Esophagus squamous epithelium (tissue), 4 donors: ENCODE measurements around the gene TBCD.

Experiments used
- POLR2A ChIP-seq, 4 donors: fragments of 450-650 bp; IDR thresholded peaks; one replicate each; pipeline ENCODE4 v1.6.1; 2017; ENCODE audit warnings: antibody characterized with exemption in 4 of 4, mild to moderate bottlenecking in 4 of 4, moderate library complexity in 3 of 4
- TF ChIP-seq, protein P1 (sequence below), 6 experiments: fragments of 450-650 bp in 4 of 6; fragments of 200-600 bp in 2 of 6; sonication (generic) in 2 of 6; IDR thresholded peaks; one replicate each; pipeline ENCODE4 v1.5.1; 2016 to 2019; ENCODE audit warnings: antibody characterized with exemption in 6 of 6, mild to moderate bottlenecking in 4 of 6, moderate library complexity in 4 of 6

- TF ChIP-seq, protein P1, sequence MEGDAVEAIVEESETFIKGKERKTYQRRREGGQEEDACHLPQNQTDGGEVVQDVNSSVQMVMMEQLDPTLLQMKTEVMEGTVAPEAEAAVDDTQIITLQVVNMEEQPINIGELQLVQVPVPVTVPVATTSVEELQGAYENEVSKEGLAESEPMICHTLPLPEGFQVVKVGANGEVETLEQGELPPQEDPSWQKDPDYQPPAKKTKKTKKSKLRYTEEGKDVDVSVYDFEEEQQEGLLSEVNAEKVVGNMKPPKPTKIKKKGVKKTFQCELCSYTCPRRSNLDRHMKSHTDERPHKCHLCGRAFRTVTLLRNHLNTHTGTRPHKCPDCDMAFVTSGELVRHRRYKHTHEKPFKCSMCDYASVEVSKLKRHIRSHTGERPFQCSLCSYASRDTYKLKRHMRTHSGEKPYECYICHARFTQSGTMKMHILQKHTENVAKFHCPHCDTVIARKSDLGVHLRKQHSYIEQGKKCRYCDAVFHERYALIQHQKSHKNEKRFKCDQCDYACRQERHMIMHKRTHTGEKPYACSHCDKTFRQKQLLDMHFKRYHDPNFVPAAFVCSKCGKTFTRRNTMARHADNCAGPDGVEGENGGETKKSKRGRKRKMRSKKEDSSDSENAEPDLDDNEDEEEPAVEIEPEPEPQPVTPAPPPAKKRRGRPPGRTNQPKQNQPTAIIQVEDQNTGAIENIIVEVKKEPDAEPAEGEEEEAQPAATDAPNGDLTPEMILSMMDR (IDR thresholded peaks at IDR 0.05) = no peak
- no peak for TF ChIP-seq POLR2A (IDR thresholded peaks at IDR 0.05)
Observed at GRCh38 chr17:82835766-82836512, 84.1 kb downstream of the TBCD start.
